ENCODE results near the gene PPP2R5D.
"Not testable (repeated sequence)": the region's sequence is repeated elsewhere in the genome, so short reads cannot be mapped to it uniquely, and the experiment has no call there.

PPP2R5D gene

DNA sequence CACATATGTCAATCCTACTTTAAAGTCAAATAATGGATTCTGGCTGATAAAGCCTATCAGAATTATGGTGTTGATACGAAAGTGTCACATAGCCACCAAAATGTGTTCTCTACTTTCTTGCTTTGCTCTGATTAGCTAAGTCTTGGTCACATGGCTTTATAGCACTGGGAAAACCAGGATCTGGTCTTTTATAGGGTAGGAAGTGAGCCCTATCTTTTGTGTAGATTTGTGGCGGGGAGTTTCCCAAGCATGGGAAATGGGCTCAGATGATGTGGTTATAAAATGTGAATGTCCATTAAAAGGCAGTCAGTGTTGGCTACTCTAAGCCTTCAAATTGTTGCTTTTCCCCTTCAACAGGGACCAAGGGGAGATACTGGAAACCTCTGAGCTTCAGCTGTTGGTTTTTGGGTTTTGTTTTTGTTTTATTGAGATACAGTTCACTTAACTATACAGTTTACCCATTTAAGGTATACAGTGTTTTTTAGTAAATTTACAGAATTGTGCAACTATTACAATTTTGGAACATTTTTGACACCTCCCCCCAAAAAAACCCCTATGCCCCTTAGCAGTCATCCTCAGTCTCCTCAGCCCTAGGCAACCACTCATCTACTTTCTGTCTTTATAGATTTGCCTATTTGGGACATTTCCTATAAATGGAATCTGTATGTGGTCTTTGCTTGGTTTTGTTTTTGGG lies 49.3 kb downstream of the PPP2R5D start:
- DNase-seq: no peak

GRCh38 chr6:43034190-43034525 lies 49.8 kb downstream of the PPP2R5D start:
- DNase-seq: no peak

DNA sequence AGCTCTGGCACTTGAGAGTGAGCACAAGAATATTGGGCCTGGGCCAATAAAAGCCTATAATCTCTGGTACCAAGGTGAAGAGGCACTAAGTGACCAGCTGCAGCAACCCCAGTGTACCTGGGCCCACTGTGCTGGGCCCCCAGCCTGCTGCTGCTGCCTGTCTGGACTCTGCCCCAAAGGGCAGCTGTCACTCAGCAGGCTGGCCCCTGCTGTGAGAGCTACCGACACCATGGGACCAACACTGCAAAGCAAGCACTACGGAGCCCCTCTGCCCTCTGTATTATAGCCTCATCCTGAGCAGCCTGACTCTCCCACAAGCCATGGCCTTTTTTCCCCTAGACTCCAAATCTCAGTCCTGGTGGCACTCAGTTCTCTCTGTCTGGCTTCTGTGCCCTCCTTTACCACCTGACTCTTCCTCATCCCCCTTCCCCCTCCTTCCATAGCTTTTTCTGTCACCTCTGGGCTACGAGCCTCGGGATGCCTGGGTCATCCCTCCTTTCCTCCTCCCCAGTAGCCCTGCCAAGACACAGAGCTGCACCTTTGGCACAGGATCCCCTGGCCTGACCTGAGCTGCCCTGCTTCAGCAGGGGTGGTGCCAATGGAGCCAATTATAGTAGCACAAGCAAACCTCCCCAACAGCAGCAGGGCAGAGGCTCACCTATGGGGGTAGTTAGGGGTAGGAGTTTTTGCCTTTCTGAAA lies 51.3 kb downstream of the PPP2R5D start:
- no peak for DNase-seq

DNA sequence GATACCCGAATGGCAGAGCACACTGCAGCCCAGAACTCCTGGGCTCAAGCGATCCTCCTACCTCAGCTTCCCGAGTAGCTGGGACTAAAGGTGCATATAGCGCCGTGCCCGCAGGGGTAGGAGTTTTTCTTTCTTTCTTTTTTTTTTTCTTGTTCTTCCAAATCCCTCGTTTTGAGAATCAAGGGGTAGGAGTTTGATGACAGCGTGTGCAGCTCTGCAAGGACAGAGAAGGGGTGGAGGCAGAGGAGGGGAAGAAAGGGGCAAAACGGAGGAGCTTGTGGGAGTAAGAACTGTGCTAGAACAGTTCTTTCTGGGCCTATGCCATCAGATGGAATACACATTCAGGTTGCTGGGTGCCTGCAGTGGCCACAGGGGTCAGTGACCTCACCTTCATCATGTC lies 52.3 kb downstream of the PPP2R5D start:
- DNase-seq: no peak

- no peak for DNase-seq
Observed at GRCh38 chr6:43037197-43037596, 52.8 kb downstream of the PPP2R5D start.

DNA sequence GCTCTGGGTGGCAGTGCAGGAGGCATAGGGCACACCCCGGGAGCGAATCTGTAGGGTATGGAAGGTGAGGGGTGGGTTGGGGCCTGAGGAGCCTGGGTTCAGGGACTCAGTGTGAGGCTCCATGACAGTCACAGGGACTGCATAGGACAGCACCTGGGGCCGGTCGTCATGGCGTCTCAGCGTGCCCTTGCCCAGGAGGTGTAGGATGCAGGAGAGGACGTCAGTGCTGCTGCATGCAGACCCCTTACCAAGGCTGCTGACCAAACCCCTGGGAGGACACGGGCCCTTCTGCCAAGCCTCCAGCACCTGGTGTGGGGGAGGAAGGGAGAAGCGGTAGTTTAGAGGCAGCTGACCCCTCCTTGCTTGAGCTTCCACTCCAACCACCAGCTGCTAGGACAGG lies 53.3 kb downstream of the PPP2R5D start:
- DNase-seq: no peak

GRCh38 chr6:43038727-43039126 lies 54.4 kb downstream of the PPP2R5D start:
- DNase-seq: no peak

GRCh38 chr6:43040542-43041257 lies 56.3 kb downstream of the PPP2R5D start:
- DNase-seq: no peak

DNA sequence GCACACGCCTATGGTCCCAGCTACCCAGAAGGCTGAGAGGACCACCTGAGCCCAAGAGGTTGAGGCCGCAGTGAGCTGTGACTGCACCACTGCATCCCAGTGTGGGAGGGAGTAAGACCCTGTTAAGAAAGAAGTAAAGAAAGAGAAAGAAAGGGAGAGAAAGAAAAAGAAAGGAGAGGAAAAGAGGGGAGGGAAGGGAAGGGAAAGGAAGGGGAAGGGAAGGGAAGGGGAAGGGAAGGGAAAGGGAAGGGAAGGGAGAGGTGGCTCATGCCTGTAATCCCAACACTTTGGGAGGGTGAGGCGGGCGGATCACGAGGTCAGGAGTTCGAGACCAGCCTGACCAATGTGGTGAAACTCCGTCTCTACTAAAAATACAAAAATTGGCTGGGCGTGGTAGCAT lies 57.1 kb downstream of the PPP2R5D start:
- not testable (repeated sequence) for DNase-seq

GRCh38 chr6:43043310-43043709 lies 58.9 kb downstream of the PPP2R5D start:
- no peak for DNase-seq

DNA sequence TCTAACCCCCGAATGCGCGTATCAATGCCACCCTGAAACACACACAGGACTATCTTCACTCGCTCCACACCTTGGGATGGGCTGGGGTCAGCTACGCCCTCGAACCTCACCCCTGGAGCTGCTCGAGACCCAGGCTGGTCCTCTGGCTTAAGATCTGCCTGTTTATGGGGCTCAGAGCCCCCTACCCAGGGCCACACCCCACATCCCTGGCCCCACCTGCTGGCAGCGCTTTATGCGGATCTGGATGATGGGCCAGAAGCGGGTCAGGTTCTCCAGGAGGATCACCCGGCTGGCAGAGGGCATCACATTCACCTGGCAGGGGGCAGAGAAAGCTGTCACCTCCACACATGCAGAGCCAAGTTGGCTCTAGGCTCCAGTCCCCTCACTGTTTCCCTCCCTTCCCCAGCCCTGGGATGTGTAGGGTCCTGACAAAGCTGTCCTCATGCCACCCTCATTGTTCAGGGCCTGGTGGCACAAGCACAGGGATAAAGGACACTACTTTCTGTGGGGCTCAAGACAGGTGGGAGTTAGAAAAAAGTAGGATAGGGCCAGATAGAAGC lies 61.1 kb downstream of the PPP2R5D start:
- no peak for DNase-seq

DNA sequence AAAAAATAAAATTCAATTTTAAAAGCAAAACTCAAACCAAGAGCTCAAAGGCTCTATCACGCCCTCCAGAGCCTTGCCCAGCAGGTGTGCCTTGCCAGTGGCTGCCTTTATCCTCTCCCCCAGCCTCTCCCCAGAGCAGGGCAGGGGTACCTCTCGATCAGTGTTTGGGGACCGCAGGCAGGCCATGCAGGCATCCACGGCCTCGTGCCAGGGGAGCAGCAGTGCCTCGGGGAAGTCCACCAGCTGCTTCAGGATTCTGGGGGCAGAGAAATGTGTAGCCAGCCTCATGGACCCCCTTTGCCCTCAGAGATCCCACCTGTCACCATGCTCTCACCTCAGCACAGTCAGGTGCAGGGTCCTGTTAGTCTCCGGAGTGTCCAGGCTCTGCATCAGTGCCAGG lies 63.6 kb downstream of the PPP2R5D start:
- no peak for DNase-seq

DNA sequence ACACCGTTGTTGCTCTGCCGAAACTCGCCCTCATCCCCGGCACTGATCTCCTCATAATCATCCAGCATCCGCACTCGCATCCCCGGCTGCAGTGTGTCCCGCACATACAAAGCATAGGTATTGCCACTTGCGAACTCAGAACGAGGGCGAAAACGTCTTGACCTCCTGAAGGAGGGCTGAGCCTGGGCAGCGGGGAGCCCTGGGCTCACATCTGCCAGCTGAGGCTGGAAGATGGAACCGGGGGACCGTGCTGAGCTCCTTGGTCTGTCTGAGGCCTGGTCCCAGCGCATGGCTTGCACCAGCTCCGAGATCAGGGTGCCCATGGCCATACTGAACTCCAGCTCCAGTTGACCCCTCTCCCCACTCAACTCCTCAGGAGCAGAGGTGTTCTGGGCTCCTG lies 66.6 kb downstream of the PPP2R5D start:
- no peak for DNase-seq

- DNase-seq: no peak
Observed at GRCh38 chr6:43052225-43052841, 68.0 kb downstream of the PPP2R5D start.

GRCh38 chr6:43052842-43053544 lies 68.6 kb downstream of the PPP2R5D start:
- no peak for DNase-seq

- peak; percentile 76 to 94 for DNase-seq
Observed at GRCh38 chr6:43053545-43054205, 69.3 kb downstream of the PPP2R5D start, which contains the start of gene CUL7. Gene CUL7 (minus strand): TSS chr6:43053851. CDS start chr6:43052788, 1,063 bp downstream.

DNA sequence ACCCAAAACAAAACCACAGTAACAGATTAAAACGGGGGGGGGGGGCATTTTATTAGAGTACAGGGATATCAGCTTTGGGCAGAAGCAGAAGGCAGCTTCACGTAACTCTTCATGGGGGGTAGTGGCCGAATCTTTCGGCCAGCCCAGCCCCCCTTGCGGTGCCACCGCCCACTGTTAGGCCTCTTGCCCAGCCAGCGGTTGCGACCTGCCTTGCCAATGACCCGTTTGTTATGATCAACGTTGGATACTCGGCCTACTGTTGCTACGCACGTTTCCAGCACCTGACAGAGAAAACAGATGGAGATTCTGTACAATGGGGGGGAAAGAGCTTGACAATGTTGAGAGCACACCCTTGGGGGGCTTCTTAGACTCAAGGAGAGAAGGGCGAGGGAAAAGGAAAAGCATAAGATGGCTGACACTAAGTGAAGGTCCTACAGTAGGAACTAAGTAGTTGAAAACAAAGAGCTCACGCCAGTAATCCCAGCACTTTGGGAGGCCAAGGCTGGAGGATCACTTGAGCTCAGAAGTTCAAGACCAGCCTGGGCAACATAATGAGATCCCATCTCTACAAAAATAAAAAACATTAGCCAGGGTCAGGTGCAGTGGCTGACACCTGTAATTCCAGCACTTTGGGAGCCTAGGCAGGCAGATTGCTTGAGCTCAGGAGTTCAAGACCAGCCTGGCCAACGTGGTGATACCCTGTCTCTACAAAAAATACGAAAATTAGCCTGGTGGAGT lies 70.0 kb downstream of the PPP2R5D start:
- no peak for DNase-seq

GRCh38 chr6:43055966-43056365 lies 71.6 kb downstream of the PPP2R5D start:
- no peak for DNase-seq

GRCh38 chr6:43058531-43058930 lies 74.2 kb downstream of the PPP2R5D start:
- DNase-seq: no peak

- DNase-seq: peak; percentile 96 to 97
Observed at GRCh38 chr6:43059168-43060033, 75.0 kb downstream of the PPP2R5D start, which contains the start of the genes KLC4 and MRPL2. Gene KLC4 (plus strand): TSS chr6:43059631. CDS start chr6:43061336, 1,705 bp downstream. Gene MRPL2 (minus strand): TSS chr6:43059434. CDS start chr6:43059381, 53 bp downstream.

Measured in NCI-H187 (cell line).